Endothelial cell of umbilical vein (primary cell): Measurements from ENCODE around the gene RGS12. TPM values are rescaled to one million over a fixed set of nuclear protein-coding genes. Genes with fewer than 3 reads are reported as not detected.

ENCODE experiments used
- BruUV-seq: library from RNA; stranded (reverse); fragments of 400-500 nt; replicated peaks from 2 replicates; lab custom pipeline; 2021; lab: Mats Ljungman, UMichigan
- CTCF ChIA-PET: fragments of 300-600, 350-600 bp; sonication (Branson Sonifier 250); formaldehyde crosslinking; loops from one replicate; lab custom pipeline; 2021; ENCODE audit warnings: antibody characterized with exemption, inconsistent platforms; lab: Charles Lee
- POLR2A ChIA-PET: fragments of 300-600, 350-600 bp; sonication (Branson Sonifier 250); formaldehyde crosslinking; loops from one replicate; lab custom pipeline; 2021; ENCODE audit warnings: antibody characterized with exemption, inconsistent platforms; lab: Charles Lee
- DNase-seq: peaks from one replicate; pipeline ENCODE4 v3.0.0-alpha.2; 2011; ENCODE audit warnings: low read depth, low spot score
- FAIRE-seq: peaks from 2 replicates; lab custom pipeline; 2011; peaks lifted over from hg19 to GRCh38; lab: Jason Lieb, UNC
- H2AFZ ChIP-seq: 2 replicates; pipeline ENCODE4 v1.6.0; 2012; ENCODE audit warnings: low read depth, low read length, control low read depth, inconsistent platforms
- H3K27ac ChIP-seq: 2 replicates; pipeline ENCODE4 v1.5.1; 2011; ENCODE audit warnings: low read depth, mild to moderate bottlenecking, control low read depth, low read length, moderate library complexity; ENCODE audit not compliant: insufficient read depth
- H3K27me3 ChIP-seq, 2 experiments: 2 replicates each; pipeline versions ENCODE4 v1.6.0 to v1.6.1; 2011; ENCODE audit warnings: low read length in 2 of 2, mixed read lengths in 1 of 2; ENCODE audit not compliant: control insufficient read depth in 2 of 2, insufficient read depth in 2 of 2
- H3K36me3 ChIP-seq, 2 experiments: 2 replicates in 1 of 2; 3 replicates in 1 of 2; pipeline ENCODE4 v1.5.1; 2011; ENCODE audit warnings: low read length in 2 of 2, mild to moderate bottlenecking in 1 of 2, moderate library complexity in 1 of 2; ENCODE audit not compliant: control insufficient read depth in 2 of 2, insufficient read depth in 2 of 2; ENCODE audit errors: extremely low read depth in 1 of 2
- H3K4me1 ChIP-seq: 3 replicates; pipeline ENCODE4 v1.5.1; 2011; ENCODE audit warnings: mild to moderate bottlenecking, low read length; ENCODE audit not compliant: control insufficient read depth, insufficient read depth; ENCODE audit errors: extremely low read depth
- H3K4me2 ChIP-seq: 2 replicates; pipeline ENCODE4 v1.6.1; 2011; ENCODE audit warnings: low read length, control low read depth, mixed read lengths; ENCODE audit not compliant: insufficient read depth
- H3K4me3 ChIP-seq, 3 experiments: fragments of 200-600 bp in 1 of 3; sonication (generic), shearing (Covaris generic) in 1 of 3; replicated peaks in 1 of 3; 2 replicates each; pipeline ENCODE4 v1.5.1; 2011 to 2016; ENCODE audit warnings: control low read depth in 3 of 3, low read length in 3 of 3, mild to moderate bottlenecking in 2 of 3, inconsistent platforms in 1 of 3, low read depth in 1 of 3, moderate library complexity in 1 of 3; ENCODE audit not compliant: insufficient read depth in 1 of 3
- H3K79me2 ChIP-seq: 2 replicates; pipeline ENCODE4 v1.6.0; 2012; ENCODE audit warnings: low read length, inconsistent platforms; ENCODE audit not compliant: control insufficient read depth, insufficient read depth
- H3K9ac ChIP-seq: replicated peaks from 2 replicates; pipeline ENCODE3; 2011; ENCODE audit warnings: low read length, control low read depth; ENCODE audit not compliant: insufficient read depth; ENCODE audit errors: extremely low read depth
- H3K9me1 ChIP-seq: replicated peaks from 3 replicates; pipeline ENCODE4 v1.6.0; 2011; ENCODE audit warnings: mild to moderate bottlenecking, low read length; ENCODE audit not compliant: control insufficient read depth, insufficient read depth; ENCODE audit errors: extremely low read depth
- H3K9me3 ChIP-seq: replicated peaks from 2 replicates; pipeline ENCODE4 v1.5.1; 2012; ENCODE audit warnings: low read length, inconsistent platforms; ENCODE audit not compliant: control insufficient read depth, insufficient read depth
- H4K20me1 ChIP-seq: replicated peaks from 2 replicates; pipeline ENCODE3; 2011; ENCODE audit warnings: mild to moderate bottlenecking, low read length; ENCODE audit not compliant: control insufficient read depth, insufficient read depth; ENCODE audit errors: extremely low read depth
- CTCF ChIP-seq, 2 donors: IDR thresholded peaks; 1 replicate in 1 of 2; 2 replicates in 1 of 2; pipeline ENCODE4 v1.5.1; 2011; ENCODE audit warnings: low read length in 2 of 2, mild to moderate bottlenecking in 2 of 2, moderate library complexity in 2 of 2, control low read depth in 1 of 2, inconsistent platforms in 1 of 2, low read depth in 1 of 2; ENCODE audit not compliant: insufficient read depth in 1 of 2; ENCODE audit errors: extremely low read depth in 1 of 2
- EZH2 ChIP-seq: IDR thresholded peaks from 2 replicates; pipeline ENCODE4 v1.6.1; 2012; ENCODE audit warnings: borderline replicate concordance, low read depth, mild to moderate bottlenecking, moderate library complexity, low read length, inconsistent platforms; ENCODE audit not compliant: severe bottlenecking
- FOS ChIP-seq: IDR thresholded peaks from 2 replicates; pipeline ENCODE4 v1.6.1; 2011; ENCODE audit warnings: mild to moderate bottlenecking, low read length, moderate library complexity, borderline replicate concordance; ENCODE audit not compliant: insufficient read depth
- GATA2 ChIP-seq: IDR thresholded peaks from 2 replicates; pipeline ENCODE4 v1.7.0; 2011; ENCODE audit warnings: low read depth, mild to moderate bottlenecking, moderate library complexity, mixed read lengths, low read length; ENCODE audit not compliant: insufficient read length, insufficient read depth
- JUN ChIP-seq: IDR thresholded peaks from 2 replicates; pipeline ENCODE4 v1.6.1; 2011; ENCODE audit warnings: borderline replicate concordance, low read depth; ENCODE audit not compliant: insufficient read length, insufficient read depth
- MAX ChIP-seq: IDR thresholded peaks from 2 replicates; pipeline ENCODE4 v1.6.1; 2011; ENCODE audit not compliant: insufficient read depth, insufficient read length
- MYC ChIP-seq: IDR thresholded peaks from one replicate; pipeline ENCODE4 v1.6.1; 2011; ENCODE audit warnings: mild to moderate bottlenecking, low read depth, low read length
- POLR2A ChIP-seq: IDR thresholded peaks from 2 replicates; pipeline ENCODE4 v1.6.1; 2012; ENCODE audit warnings: low read depth, mild to moderate bottlenecking, control low read depth, low read length
- POLR2AphosphoS5 ChIP-seq: IDR thresholded peaks from 2 replicates; pipeline ENCODE4 v1.6.1; 2012; ENCODE audit warnings: low read depth, mild to moderate bottlenecking, control low read depth, low read length, moderate library complexity; ENCODE audit not compliant: insufficient read depth
- dilution Hi-C: fragments of 300-500 bp; cut with MboI; formaldehyde crosslinking; loops from one replicate; pipeline ENCODE4 v1.15.0; 2019; ENCODE audit warnings: low sequenced_read_pairs; ENCODE audit not compliant: extremely low pct_ligation_motif_present
- intact Hi-C: fragments of 100-400 bp; cut with micrococcal nuclease; formaldehyde crosslinking; loops from one replicate; pipeline ENCODE4 v1.10.0; 2022
- polyA plus RNA-seq, 4 experiments: library from polyadenylated mRNA; depleted of rRNA in 3 of 4; stranded (reverse) in 3 of 4; unstranded in 1 of 4; fragments of >200 nt; gene quantifications; 2 replicates each; pipeline versions ENCODE4 v1.2.1 to v1.2.3, GENCODE V29; 2011 to 2012; ENCODE audit warnings: missing spikeins in 1 of 4
- total RNA-seq: library from RNA; stranded (reverse); gene quantifications from 2 replicates; pipeline ENCODE4 v1.2.3, GENCODE V29; 2021

Gene RGS12
- total and polyA plus RNA-seq, 2 donors (not counting 3 experiments of a cell fraction or from before 2014, with no cell fraction given): 65.2 to 75.4 TPM

GRCh38 chr4:3252831-3253641 lies 39.8 kb upstream of the RGS12 start:
- Histone ChIP-seq H3K4me2 (no peak overlapping the region), H4K20me1 (no peaks in the 10 kb centered on the region), H3K9ac (no peak overlapping the region), H3K9me1 (no peaks in the 10 kb centered on the region), H3K27ac (no peak overlapping the region), H2AFZ (no peak overlapping the region), H3K79me2 (no peaks in the 10 kb centered on the region), H3K4me1 (no peaks in the 10 kb centered on the region), H3K27me3 (no peaks in the 10 kb centered on the region), H3K36me3 (no peaks in the 10 kb centered on the region), H3K9me3 (no peaks in the 10 kb centered on the region), H3K4me3 (no peak overlapping the region)
- TF ChIP-seq MAX (no peak), CTCF (IDR thresholded peaks at IDR 0.05; ENCODE audit: extremely low read depth in 1 of 2, insufficient read depth in 1 of 2, low read depth in 1 of 2, low read length in 2 of 2) (no peak), GATA2 (no peak), EZH2 (no peak), POLR2A (no peak), JUN (no peak), POLR2AphosphoS5 (no peak), MYC (no peak), FOS (no peak)
- ChIA-PET CTCF (interaction anchor here (1.0 kb wide), 1 partner anchor 228 kb away, joined by 3 read pairs; no protein-coding TSS in a partner anchor), POLR2A (no interaction called here)
- FAIRE-seq (no peak), DNase-seq (no peak)
- BruUV-seq: no TSS peak
- intact Hi-C loops (no loop called here), dilution Hi-C loops (no loop called here)
